ENCODE measurements around the gene KDM4B.

Gene KDM4B

DNA sequence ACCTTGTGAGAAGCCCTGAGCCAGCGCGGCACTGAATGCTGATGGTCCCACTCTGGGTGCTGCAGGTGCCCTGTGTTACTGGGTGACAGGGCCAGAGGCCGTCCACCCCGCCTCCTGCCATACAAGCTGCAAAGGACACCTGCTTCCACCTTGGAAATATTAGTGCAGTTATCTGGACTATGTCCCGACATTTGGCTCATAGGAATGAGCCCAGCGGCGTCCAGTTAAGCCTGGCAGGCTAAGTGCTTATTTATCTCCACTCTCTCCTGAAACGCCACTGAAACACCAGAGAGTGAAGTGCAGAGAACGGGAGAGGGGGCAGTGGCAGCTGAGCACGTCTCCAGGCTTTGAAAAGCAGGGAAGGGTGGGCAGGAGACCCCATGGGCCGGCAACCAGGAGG is 145.8 kb downstream of the KDM4B start:
- TF ChIP-seq, protein P1, sequence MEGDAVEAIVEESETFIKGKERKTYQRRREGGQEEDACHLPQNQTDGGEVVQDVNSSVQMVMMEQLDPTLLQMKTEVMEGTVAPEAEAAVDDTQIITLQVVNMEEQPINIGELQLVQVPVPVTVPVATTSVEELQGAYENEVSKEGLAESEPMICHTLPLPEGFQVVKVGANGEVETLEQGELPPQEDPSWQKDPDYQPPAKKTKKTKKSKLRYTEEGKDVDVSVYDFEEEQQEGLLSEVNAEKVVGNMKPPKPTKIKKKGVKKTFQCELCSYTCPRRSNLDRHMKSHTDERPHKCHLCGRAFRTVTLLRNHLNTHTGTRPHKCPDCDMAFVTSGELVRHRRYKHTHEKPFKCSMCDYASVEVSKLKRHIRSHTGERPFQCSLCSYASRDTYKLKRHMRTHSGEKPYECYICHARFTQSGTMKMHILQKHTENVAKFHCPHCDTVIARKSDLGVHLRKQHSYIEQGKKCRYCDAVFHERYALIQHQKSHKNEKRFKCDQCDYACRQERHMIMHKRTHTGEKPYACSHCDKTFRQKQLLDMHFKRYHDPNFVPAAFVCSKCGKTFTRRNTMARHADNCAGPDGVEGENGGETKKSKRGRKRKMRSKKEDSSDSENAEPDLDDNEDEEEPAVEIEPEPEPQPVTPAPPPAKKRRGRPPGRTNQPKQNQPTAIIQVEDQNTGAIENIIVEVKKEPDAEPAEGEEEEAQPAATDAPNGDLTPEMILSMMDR (IDR thresholded peaks at IDR 0.05): no peak

- TF ChIP-seq, protein P1 (IDR thresholded peaks at IDR 0.05): no peak
Measured at GRCh38 chr19:5115351-5115750, 146.4 kb downstream of the KDM4B start.

GRCh38 chr19:5115771-5116202 is 146.9 kb downstream of the KDM4B start:
- TF ChIP-seq, protein P1 (IDR thresholded peaks at IDR 0.05): no peak

- TF ChIP-seq, protein P1 (IDR thresholded peaks at IDR 0.05): no peak
Measured at GRCh38 chr19:5116292-5116691, 147.4 kb downstream of the KDM4B start.

GRCh38 chr19:5117421-5117820 is 148.5 kb downstream of the KDM4B start:
- TF ChIP-seq, protein P1 (IDR thresholded peaks at IDR 0.05): no peak

DNA sequence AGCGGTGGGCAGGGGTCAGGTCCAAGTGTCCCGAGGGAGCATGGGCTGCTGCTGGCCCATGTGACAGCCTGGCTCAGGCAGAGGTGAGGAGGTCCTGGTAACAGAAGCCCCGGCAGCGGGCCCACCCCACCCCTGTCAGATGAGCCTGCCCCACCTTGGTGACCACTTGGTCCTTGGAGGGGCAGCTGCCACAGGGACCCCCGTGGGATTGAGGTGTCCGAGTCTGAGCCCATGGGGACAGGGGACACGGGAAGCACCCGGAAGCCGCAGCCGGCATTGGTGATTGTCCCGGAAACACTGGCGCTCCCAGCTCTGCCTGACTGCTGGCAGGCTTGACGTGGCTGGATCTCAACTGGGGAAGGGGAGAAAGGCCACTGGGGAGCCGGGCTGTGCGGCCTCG is 149.1 kb downstream of the KDM4B start:
- TF ChIP-seq, protein P1 (IDR thresholded peaks at IDR 0.05): no peak

DNA sequence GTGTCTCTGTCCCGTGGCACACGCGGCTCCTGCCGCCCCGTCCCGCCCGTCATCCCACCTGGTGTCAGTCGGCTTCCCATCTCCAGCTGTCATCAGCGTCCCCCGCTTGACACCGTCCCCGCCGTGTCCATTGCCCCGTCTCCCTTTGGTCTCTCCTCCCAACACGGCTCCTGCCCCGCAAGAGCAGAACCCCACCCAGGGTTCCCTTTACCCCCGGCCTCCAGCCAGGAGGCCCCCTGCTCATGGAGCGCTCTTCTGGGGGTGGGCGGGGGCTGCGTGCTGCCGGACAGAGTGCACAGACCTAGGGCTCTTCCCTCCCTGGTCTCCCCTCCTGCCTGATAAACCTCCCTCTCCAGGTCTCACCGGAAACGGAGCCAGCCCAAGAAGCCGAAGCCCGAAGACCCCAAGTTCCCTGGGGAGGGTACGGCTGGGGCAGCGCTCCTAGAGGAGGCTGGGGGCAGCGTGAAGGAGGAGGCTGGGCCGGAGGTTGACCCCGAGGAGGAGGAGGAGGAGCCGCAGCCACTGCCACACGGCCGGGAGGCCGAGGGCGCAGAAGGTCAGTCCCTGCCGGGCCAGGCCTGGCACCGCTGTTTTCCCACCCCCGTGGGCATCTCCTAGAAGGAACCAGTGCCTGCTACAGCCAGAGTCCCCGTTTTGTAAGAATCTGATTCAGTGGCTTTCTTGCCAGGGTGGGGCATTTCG is 150.5 kb downstream of the KDM4B start:
- TF ChIP-seq, protein P1 (IDR thresholded peaks at IDR 0.05): no peak

DNA sequence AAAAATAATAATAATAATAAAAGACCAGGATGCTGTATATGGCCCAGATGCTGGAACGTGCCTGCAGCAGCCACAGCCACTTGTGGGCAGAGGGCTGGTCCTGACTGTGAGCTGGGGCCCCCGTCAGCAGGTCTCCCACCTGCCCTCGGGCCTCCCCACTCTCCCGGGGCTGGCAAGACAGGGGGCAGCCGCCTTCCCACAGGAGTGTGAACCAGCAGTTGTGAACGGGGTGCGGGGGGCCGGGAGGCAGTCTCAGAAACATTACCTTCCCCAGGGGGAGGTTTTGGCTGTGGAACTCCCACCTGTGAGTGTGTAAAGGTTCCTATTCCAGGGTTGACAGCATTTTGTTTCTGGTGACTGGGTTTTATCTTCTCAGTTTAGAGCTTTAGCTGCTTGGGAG is 151.4 kb downstream of the KDM4B start:
- TF ChIP-seq, protein P1 (IDR thresholded peaks at IDR 0.05): no peak
